Right lobe of liver (tissue), 6 donors: ENCODE measurements around the gene CELF4. TPM values are rescaled to one million over a fixed set of nuclear protein-coding genes. Genes with fewer than 3 reads are reported as not detected.

ENCODE experiments used
- ATAC-seq, 4 donors: fragments of 200-7000 bp; cut with Tn5 transposase; one replicate each; pipeline ENCODE4 v1.9.1; 2020; ENCODE audit warnings: mild to moderate bottlenecking in 4 of 4, moderate library complexity in 4 of 4
- DNase-seq, 3 donors: peaks; one replicate each; pipeline ENCODE4 v3.0.0-alpha.2; 2020
- H3K27ac ChIP-seq, 3 donors: fragments of 200-600 bp; one replicate each; pipeline ENCODE4 v1.8.0; 2022
- H3K27me3 ChIP-seq, 2 donors: fragments of 200-600 bp; one replicate each; pipeline ENCODE4 v1.8.0; 2022
- H3K36me3 ChIP-seq, 4 donors: fragments of 200-600 bp; sonication (generic) in 1 of 4; one replicate each; pipeline versions ENCODE4 v1.5.1 to v1.8.0; 2017 to 2022; ENCODE audit warnings: control low read depth in 1 of 4
- H3K4me1 ChIP-seq, 4 donors: fragments of 200-600 bp; sonication (generic) in 1 of 4; one replicate each; pipeline versions ENCODE4 v1.5.1 to v1.8.0; 2017 to 2022; ENCODE audit warnings: control low read depth in 1 of 4
- H3K4me3 ChIP-seq, 3 donors: fragments of 200-600 bp; one replicate each; pipeline ENCODE4 v1.8.0; 2022
- H3K9me3 ChIP-seq, 4 donors: fragments of 200-600 bp; sonication (generic) in 1 of 4; one replicate each; pipeline versions ENCODE4 v1.5.1 to v1.8.0; 2017 to 2022; ENCODE audit warnings: control low read depth in 1 of 4
- POLR2A ChIP-seq: fragments of 450-650 bp; IDR thresholded peaks from one replicate; pipeline ENCODE4 v1.6.1; 2017; ENCODE audit warnings: antibody characterized with exemption, mild to moderate bottlenecking
- WGBS: methylation state at CpG from one replicate; pipeline ENCODE4 v1.1.6; 2018; ENCODE audit warnings: low coverage, low lambda C conversion rate; ENCODE audit not compliant: insufficient coverage; ENCODE audit errors: missing lambda C conversion rate; 5-methylcytosine and 5-hydroxymethylcytosine counted together
- intact Hi-C, 2 donors: fragments of 100-400 bp; cut with DNase I; formaldehyde crosslinking; loops; one replicate each; pipeline versions ENCODE4 v1.11.2 to v1.14.1; 2022
- total RNA-seq, 6 experiments: library from RNA; depleted of rRNA in 2 of 6; stranded (reverse); fragments of >200 nt in 2 of 6; fragmentation: NEBNext Ultra II Directional in 3 of 6; extraction: Animal tissue kit (Norgen Biotek cat#: 25700) in 3 of 6; gene quantifications; one replicate each; pipeline versions ENCODE4 v1.1.0 to v1.2.4, GENCODE V29; 2016 to 2023
- TF ChIP-seq, protein P1 (sequence below), 4 donors: fragments of 200-600 bp in 3 of 4; fragments of 450-650 bp in 1 of 4; IDR thresholded peaks; one replicate each; pipeline versions ENCODE4 v1.5.1 to v1.8.0; 2016 to 2022; ENCODE audit warnings: antibody characterized with exemption in 4 of 4, mild to moderate bottlenecking in 2 of 4
- donor health status: DM: no; HTN: yes; CAD: no.
- donor health status: DM: no; HTN: no; CAD: no.
- donor health status: DM: no; HTN: no; CAD: no.
- donor health status: DM: no; HTN: yes; CAD: no.
- donor health status: DM: no; HTN: yes; CAD: no.

Gene CELF4
- total RNA-seq, 6 experiments from 2014 or later: 0.06 TPM; not detected in 5

DNA sequence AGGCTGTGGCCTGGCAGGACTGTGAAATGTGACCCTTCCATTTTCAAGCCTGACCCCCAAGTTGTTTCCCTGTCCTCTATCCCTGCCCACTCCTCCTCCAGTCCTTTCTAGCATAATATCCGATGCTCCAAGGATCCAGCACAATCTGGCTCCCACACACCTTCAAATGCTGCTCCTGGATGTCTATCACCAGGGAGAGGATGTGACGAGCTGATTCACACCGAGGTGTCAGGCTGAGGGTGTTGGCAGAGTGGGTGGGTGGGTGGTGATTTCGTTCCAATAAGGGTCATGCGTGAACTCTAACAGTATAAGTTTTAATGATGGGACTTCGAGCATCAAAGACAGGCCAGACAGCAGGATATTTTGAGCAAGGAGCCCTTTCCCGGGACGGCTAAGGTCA is 107.8 kb downstream of the CELF4 start:
- TF ChIP-seq POLR2A: no peak
- TF ChIP-seq, protein P1, sequence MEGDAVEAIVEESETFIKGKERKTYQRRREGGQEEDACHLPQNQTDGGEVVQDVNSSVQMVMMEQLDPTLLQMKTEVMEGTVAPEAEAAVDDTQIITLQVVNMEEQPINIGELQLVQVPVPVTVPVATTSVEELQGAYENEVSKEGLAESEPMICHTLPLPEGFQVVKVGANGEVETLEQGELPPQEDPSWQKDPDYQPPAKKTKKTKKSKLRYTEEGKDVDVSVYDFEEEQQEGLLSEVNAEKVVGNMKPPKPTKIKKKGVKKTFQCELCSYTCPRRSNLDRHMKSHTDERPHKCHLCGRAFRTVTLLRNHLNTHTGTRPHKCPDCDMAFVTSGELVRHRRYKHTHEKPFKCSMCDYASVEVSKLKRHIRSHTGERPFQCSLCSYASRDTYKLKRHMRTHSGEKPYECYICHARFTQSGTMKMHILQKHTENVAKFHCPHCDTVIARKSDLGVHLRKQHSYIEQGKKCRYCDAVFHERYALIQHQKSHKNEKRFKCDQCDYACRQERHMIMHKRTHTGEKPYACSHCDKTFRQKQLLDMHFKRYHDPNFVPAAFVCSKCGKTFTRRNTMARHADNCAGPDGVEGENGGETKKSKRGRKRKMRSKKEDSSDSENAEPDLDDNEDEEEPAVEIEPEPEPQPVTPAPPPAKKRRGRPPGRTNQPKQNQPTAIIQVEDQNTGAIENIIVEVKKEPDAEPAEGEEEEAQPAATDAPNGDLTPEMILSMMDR (IDR thresholded peaks at IDR 0.05): no peak
- Histone ChIP-seq H3K27ac (no peak overlapping the region), H3K4me1 (no peaks in the 10 kb centered on the region), H3K36me3 (no peaks in the 10 kb centered on the region), H3K9me3 (no peaks in the 10 kb centered on the region), H3K4me3 (no peak overlapping the region), H3K27me3 (no peaks in the 10 kb centered on the region)
- ATAC-seq (no peak), DNase-seq (no peak)
- WGBS: 40% methylated on average over 8 of the region's 8 CpGs
- intact Hi-C loops: no loop called here

GRCh38 chr18:37457341-37457740 is 108.3 kb downstream of the CELF4 start:
- ATAC-seq (no peak), DNase-seq (no peak)
- intact Hi-C loops: no loop called here
- no peaks in the 10 kb centered on the region for H3K36me3 ChIP-seq
- no peaks in the 10 kb centered on the region for H3K27me3 ChIP-seq
- H3K9me3 ChIP-seq: no peaks in the 10 kb centered on the region
- H3K4me3 ChIP-seq: no peak overlapping the region
- H3K27ac ChIP-seq: no peak overlapping the region
- no peaks in the 10 kb centered on the region for H3K4me1 ChIP-seq
- WGBS: 38% methylated on average over 3 of the region's 3 CpGs
- TF ChIP-seq POLR2A: no peak
- TF ChIP-seq, protein P1 (IDR thresholded peaks at IDR 0.05): no peak

DNA sequence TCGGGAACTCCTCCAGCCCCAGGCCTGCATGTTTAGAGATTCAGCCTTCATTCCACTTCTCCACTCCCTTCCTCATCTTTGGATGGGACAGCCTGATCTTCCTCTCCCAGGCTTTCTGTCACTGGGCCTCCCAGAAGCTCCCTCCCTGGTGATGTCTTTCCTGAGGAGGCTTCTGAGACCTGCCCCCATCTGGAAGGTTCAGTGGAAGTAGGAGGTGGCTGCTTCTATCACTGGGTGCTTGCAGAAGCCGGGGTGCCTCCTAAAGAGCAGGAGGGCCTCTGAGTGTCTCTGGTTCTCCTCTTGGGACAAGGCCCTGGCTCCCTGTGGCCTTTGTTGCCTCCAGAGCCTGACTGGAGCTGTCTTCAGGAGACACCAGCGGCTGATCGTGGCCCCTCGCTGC is 108.7 kb downstream of the CELF4 start:
- ATAC-seq (no peak), DNase-seq (no peak)
- no peaks in the 10 kb centered on the region for H3K36me3 ChIP-seq
- WGBS: 44% methylated on average over 1 of the region's 5 CpGs
- intact Hi-C loops: no loop called here
- no peak overlapping the region for H3K27ac ChIP-seq
- H3K4me3 ChIP-seq: no peak overlapping the region
- TF ChIP-seq, protein P1 (IDR thresholded peaks at IDR 0.05): no peak
- no peak for TF ChIP-seq POLR2A
- no peaks in the 10 kb centered on the region for H3K9me3 ChIP-seq
- no peaks in the 10 kb centered on the region for H3K4me1 ChIP-seq
- H3K27me3 ChIP-seq: no peaks in the 10 kb centered on the region

DNA sequence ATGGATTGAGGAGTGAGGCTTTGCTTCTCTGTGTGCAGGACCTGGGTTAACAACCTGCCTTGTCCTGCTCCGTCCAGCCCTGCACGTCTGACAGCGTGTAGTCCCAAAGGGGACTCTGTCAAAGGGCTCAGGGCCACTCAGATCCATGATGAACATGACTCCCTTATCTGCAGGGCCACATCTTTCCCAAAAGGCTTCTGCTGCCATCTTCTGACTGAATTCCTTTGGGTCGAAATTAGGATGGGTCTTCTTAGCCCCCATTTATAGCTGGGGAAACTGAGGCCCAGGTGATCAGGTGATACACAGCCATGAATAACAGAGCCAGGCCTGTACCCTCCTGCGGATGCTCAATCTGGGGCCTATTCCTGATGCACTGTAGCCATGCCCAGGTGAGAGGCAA is 109.2 kb downstream of the CELF4 start:
- WGBS: 67% methylated on average over 5 of the region's 5 CpGs
- intact Hi-C loops: no loop called here
- Histone ChIP-seq H3K4me3 (no peak overlapping the region), H3K36me3 (no peaks in the 10 kb centered on the region), H3K9me3 (no peaks in the 10 kb centered on the region), H3K27me3 (no peaks in the 10 kb centered on the region), H3K27ac (no peak overlapping the region), H3K4me1 (no peaks in the 10 kb centered on the region)
- no peak for DNase-seq
- no peak for ATAC-seq
- TF ChIP-seq, protein P1 (IDR thresholded peaks at IDR 0.05): no peak
- no peak for TF ChIP-seq POLR2A

GRCh38 chr18:37453752-37454151 is 111.8 kb downstream of the CELF4 start:
- no peaks in the 10 kb centered on the region for H3K9me3 ChIP-seq
- no peaks in the 10 kb centered on the region for H3K4me1 ChIP-seq
- ATAC-seq: no peak
- no peak for DNase-seq
- intact Hi-C loops: no loop called here
- H3K27me3 ChIP-seq: no peaks in the 10 kb centered on the region
- 47% methylated on average over 3 of the region's 3 CpGs for WGBS
- no peaks in the 10 kb centered on the region for H3K36me3 ChIP-seq
- no peak overlapping the region for H3K27ac ChIP-seq
- TF ChIP-seq POLR2A: no peak
- TF ChIP-seq, protein P1 (IDR thresholded peaks at IDR 0.05): no peak
- no peak overlapping the region for H3K4me3 ChIP-seq
